ENCODE results near the gene SCN1B. TPM values are rescaled to one million over a fixed set of nuclear protein-coding genes. Genes with fewer than 3 reads are reported as not detected.

The SCN1B gene
- total and polyA plus RNA-seq, 12 donors, result 24.5 to 70.5 (median 41.5) TPM

- Histone ChIP-seq H3K9me3 (no peaks in the 10 kb centered on the region), H3K36me3 (peaks cover 0 to 19% (median 0%) of the 10 kb centered on the region in 9 donors), H3K27ac (peak within 1 kb of the TSS; percentile 86 to 100 (median 98)), H3K4me1 (peaks cover 6 to 92% (median 80%) of the 10 kb centered on the region in 9 donors), H3K4me3 (peak within 1 kb of the TSS; percentile 72 to 99 (median 94)), H3K27me3 (no peaks in the 10 kb centered on the region)
- TF ChIP-seq CTCF (IDR thresholded peaks at IDR 0.05), result no peak
- ATAC-seq (peak; percentile 91 to 96 (median 94)), DNase-seq (peak; percentile 90 to 92)
- WGBS, 2 donors, result 1 to 2% methylated on average over 37 to 45 of the region's 45 CpGs
- intact Hi-C loops (cut with DNase I), result no loop called here
These were observed 30.6 kb upstream of the SCN1B start, which contains the start of gene GRAMD1A for GRCh38 chr19:34999498-35000337. Gene GRAMD1A, plus strand, starts transcription at chr19:35000323. Its CDS starts 156 bp downstream, at chr19:35000479.

DNA sequence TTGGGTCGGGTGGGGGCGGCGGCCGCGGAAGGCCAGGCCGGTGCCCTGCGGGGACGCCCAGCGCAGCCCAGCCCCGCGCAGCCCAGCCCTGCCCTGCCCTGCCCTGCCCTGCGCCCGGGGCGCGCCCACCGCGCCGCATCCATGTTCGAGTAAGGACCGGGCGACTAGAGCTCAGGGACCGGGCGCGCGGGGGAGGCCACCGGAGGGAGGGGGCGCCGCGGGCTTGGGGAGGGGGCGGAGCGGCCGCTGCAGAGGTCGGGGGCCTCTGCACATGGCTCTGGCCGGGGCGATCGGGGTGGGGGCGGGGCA, 30.0 kb upstream of the SCN1B start:
- TF ChIP-seq CTCF (IDR thresholded peaks at IDR 0.05), result no peak
- H3K27me3 ChIP-seq, result no peaks in the 10 kb centered on the region
- H3K36me3 ChIP-seq, result peaks cover 0 to 22% (median 0%) of the 10 kb centered on the region in 9 donors
- WGBS, 2 donors, result 0 to 1% methylated on average over 10 to 37 of the region's 37 CpGs
- H3K4me3 ChIP-seq, result peak overlapping the region; percentile 72 to 99 (median 94)
- peak overlapping the region; percentile 86 to 100 (median 98) for H3K27ac ChIP-seq
- no peak for DNase-seq
- ATAC-seq, result peak in 1 of 8 donors; percentile 11
- intact Hi-C loops (cut with DNase I), result no loop called here
- H3K9me3 ChIP-seq, result no peaks in the 10 kb centered on the region
- peaks cover 6 to 90% (median 78%) of the 10 kb centered on the region in 9 donors for H3K4me1 ChIP-seq

GRCh38 chr19:35000647-35001501, 29.4 kb upstream of the SCN1B start:
- DNase-seq, result peak in 1 of 2 donors; percentile 34
- Histone ChIP-seq H3K4me3 (peak overlapping the region; percentile 72 to 99 (median 94)), H3K9me3 (no peaks in the 10 kb centered on the region), H3K4me1 (peaks cover 6 to 90% (median 78%) of the 10 kb centered on the region in 9 donors), H3K36me3 (peaks cover 0 to 27% (median 3%) of the 10 kb centered on the region in 9 donors), H3K27ac (peak overlapping the region; percentile 86 to 100 (median 98)), H3K27me3 (no peaks in the 10 kb centered on the region)
- TF ChIP-seq CTCF (IDR thresholded peaks at IDR 0.05), result no peak
- intact Hi-C loops (cut with DNase I), result no loop called here
- WGBS, 2 donors, result 2 to 7% methylated on average over 33 to 46 of the region's 46 CpGs
- ATAC-seq, result peak in 3 of 8 donors; percentile 7 to 24 (median 9)

DNA sequence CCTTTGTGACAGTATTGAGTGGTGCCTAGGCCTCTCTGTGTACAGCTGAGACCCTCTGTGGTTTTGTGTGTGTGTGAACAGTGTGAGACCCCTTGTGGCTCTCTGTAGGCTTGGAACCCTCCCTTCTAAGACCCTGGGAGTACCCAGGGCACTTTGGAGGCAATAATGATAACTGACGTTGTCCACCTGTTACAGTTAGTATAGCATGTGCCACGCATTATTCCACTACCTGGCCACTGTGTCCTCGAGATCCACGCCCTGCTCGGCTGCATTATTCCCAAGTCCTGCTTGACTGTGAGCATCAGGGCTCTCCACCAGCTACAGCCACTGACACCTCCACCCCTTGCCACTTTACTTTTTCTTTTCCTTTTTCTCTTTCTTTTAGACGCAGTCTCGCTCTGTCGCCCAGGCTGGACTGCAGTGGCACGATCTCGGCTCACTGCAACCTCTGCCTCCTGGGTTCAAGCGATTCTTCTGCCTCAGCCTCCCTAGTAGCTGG, 28.2 kb upstream of the SCN1B start:
- no peak for DNase-seq
- Histone ChIP-seq H3K36me3 (peaks cover 0 to 40% (median 5%) of the 10 kb centered on the region in 9 donors), H3K4me1 (peaks cover under 1 to 90% (median 78%) of the 10 kb centered on the region in 9 donors), H3K27ac (peak overlapping the region in 5 of 10 donors; percentile 0 to 100 (median 100)), H3K4me3 (peak overlapping the region in 3 of 10 donors; percentile 5 to 97 (median 72)), H3K27me3 (no peaks in the 10 kb centered on the region), H3K9me3 (no peaks in the 10 kb centered on the region)
- WGBS, 2 donors, result 89 to 91% methylated on average over 11 of the region's 11 CpGs
- no peak for ATAC-seq
- TF ChIP-seq CTCF (IDR thresholded peaks at IDR 0.05), result no peak
- intact Hi-C loops (cut with DNase I), result no loop called here
